GM12878 (cell line): ENCODE measurements around the gene SLX4IP.

ENCODE experiments used
- CTCF ChIP-seq, 3 experiments: IDR thresholded peaks in 2 of 3; conservative IDR thresholded peaks in 1 of 3; 2 replicates each; pipeline ENCODE4 v1.5.1; 2011; ENCODE audit warnings: low read depth in 3 of 3, low read length in 3 of 3, mild to moderate bottlenecking in 3 of 3, control low read depth in 2 of 3, moderate library complexity in 2 of 3, inconsistent platforms in 1 of 3, mixed read lengths in 1 of 3; ENCODE audit not compliant: control insufficient read depth in 2 of 3, insufficient read depth in 1 of 3; ENCODE audit errors: extremely low read depth in 1 of 3
- NR2C1 ChIP-seq: fragments of 450-650 bp; IDR thresholded peaks from 2 replicates; pipeline ENCODE4 v1.6.1; 2017; ENCODE audit warnings: antibody characterized with exemption, mild to moderate bottlenecking, moderate library complexity
- PML ChIP-seq: IDR thresholded peaks from 2 replicates; pipeline ENCODE4 v1.6.1; 2012; ENCODE audit warnings: low read length, inconsistent platforms
- POLR2AphosphoS5 ChIP-seq: IDR thresholded peaks from 2 replicates; pipeline ENCODE4 v1.6.1; 2011; ENCODE audit warnings: mild to moderate bottlenecking, low read length, inconsistent platforms
- RAD21 ChIP-seq: IDR thresholded peaks from 2 replicates; pipeline ENCODE4 v1.6.1; 2011; ENCODE audit warnings: mild to moderate bottlenecking, low read depth, low read length, moderate library complexity; ENCODE audit not compliant: insufficient read depth
- RBBP5 ChIP-seq: fragments of 200-600 bp; sonication (generic); conservative IDR thresholded peaks from 2 replicates; pipeline ENCODE4 v1.6.1; 2016

GRCh38 chr20:10449270-10449669 is 14.2 kb downstream of the SLX4IP start:
- TF ChIP-seq POLR2AphosphoS5: no peak
- no peak for TF ChIP-seq CTCF (IDR thresholded peaks at IDR 0.05 in 2 of 3, conservative IDR thresholded peaks at IDR 0.05 in 1 of 3; ENCODE audit: control insufficient read depth in 2 of 3, extremely low read depth in 1 of 3, insufficient read depth in 1 of 3, low read depth in 3 of 3, low read length in 3 of 3)
- no peak for TF ChIP-seq RBBP5
- no peak for TF ChIP-seq PML
- no peak for TF ChIP-seq NR2C1
- no peak for TF ChIP-seq RAD21
